Right atrium auricular region (tissue), 2 donors: ENCODE measurements around the gene TLK2. TPM values are rescaled to one million over a fixed set of nuclear protein-coding genes. Genes with fewer than 3 reads are reported as not detected.

ENCODE experiments used
- DNase-seq: peaks from one replicate; pipeline ENCODE4 v3.0.0-alpha.2; 2019; ENCODE audit warnings: low spot score
- H3K27ac ChIP-seq, 2 donors: fragments of 200-600 bp; sonication (generic); 1 replicate in 1 of 2; 2 replicates in 1 of 2; pipeline ENCODE4 v1.5.1; 2016 to 2019
- H3K27me3 ChIP-seq, 2 donors: fragments of 200-600 bp; sonication (generic); one replicate each; pipeline versions ENCODE4 v1.5.1 to v1.6.0; 2017 to 2019
- H3K36me3 ChIP-seq: fragments of 200-600 bp; sonication (generic); one replicate; pipeline ENCODE4 v1.5.1; 2016
- H3K4me1 ChIP-seq, 2 donors: fragments of 200-600 bp; sonication (generic); one replicate each; pipeline versions ENCODE4 v1.5.1 to v1.6.0; 2017 to 2019
- H3K4me3 ChIP-seq, 2 donors: fragments of 200-600 bp; sonication (generic); 1 replicate in 1 of 2; 2 replicates in 1 of 2; pipeline ENCODE4 v1.5.1; 2017 to 2019; ENCODE audit warnings: mild to moderate bottlenecking in 1 of 2, moderate library complexity in 1 of 2
- H3K9me3 ChIP-seq, 2 donors: fragments of 200-600 bp; sonication (generic); one replicate each; pipeline ENCODE4 v1.5.1; 2019
- total RNA-seq, 2 donors: library from RNA; depleted of rRNA; stranded (reverse); fragments of >200 nt; gene quantifications; one replicate each; pipeline ENCODE4 v1.1.0, GENCODE V29; 2016
- TF ChIP-seq, protein P1 (sequence below), 2 donors: fragments of 200-600 bp; sonication (generic); IDR thresholded peaks; one replicate each; pipeline ENCODE4 v1.5.1; 2019; ENCODE audit warnings: antibody characterized with exemption in 2 of 2

TLK2 gene
- total RNA-seq, 2 donors from 2014 or later = 22.3 to 28.3 TPM

- Histone ChIP-seq H3K9me3 (no peaks in the 10 kb centered on the region), H3K4me3 (no peak overlapping the region), H3K36me3 (no peaks in the 10 kb centered on the region), H3K27me3 (no peaks in the 10 kb centered on the region), H3K27ac (no peak overlapping the region), H3K4me1 (peaks cover 0 to 16% of the 10 kb centered on the region in 2 donors)
- TF ChIP-seq, protein P1, sequence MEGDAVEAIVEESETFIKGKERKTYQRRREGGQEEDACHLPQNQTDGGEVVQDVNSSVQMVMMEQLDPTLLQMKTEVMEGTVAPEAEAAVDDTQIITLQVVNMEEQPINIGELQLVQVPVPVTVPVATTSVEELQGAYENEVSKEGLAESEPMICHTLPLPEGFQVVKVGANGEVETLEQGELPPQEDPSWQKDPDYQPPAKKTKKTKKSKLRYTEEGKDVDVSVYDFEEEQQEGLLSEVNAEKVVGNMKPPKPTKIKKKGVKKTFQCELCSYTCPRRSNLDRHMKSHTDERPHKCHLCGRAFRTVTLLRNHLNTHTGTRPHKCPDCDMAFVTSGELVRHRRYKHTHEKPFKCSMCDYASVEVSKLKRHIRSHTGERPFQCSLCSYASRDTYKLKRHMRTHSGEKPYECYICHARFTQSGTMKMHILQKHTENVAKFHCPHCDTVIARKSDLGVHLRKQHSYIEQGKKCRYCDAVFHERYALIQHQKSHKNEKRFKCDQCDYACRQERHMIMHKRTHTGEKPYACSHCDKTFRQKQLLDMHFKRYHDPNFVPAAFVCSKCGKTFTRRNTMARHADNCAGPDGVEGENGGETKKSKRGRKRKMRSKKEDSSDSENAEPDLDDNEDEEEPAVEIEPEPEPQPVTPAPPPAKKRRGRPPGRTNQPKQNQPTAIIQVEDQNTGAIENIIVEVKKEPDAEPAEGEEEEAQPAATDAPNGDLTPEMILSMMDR (IDR thresholded peaks at IDR 0.05) = no peak
- no peak for DNase-seq
Observed at GRCh38 chr17:62617894-62618472, 139.4 kb downstream of the TLK2 start.

- Histone ChIP-seq H3K4me1 (peaks cover 0 to 13% of the 10 kb centered on the region in 2 donors), H3K9me3 (no peaks in the 10 kb centered on the region), H3K27me3 (no peaks in the 10 kb centered on the region), H3K36me3 (no peaks in the 10 kb centered on the region), H3K27ac (no peak overlapping the region), H3K4me3 (no peak overlapping the region)
- DNase-seq = no peak
- TF ChIP-seq, protein P1 (IDR thresholded peaks at IDR 0.05) = no peak
Observed at GRCh38 chr17:62618647-62619416, 140.2 kb downstream of the TLK2 start.

DNA sequence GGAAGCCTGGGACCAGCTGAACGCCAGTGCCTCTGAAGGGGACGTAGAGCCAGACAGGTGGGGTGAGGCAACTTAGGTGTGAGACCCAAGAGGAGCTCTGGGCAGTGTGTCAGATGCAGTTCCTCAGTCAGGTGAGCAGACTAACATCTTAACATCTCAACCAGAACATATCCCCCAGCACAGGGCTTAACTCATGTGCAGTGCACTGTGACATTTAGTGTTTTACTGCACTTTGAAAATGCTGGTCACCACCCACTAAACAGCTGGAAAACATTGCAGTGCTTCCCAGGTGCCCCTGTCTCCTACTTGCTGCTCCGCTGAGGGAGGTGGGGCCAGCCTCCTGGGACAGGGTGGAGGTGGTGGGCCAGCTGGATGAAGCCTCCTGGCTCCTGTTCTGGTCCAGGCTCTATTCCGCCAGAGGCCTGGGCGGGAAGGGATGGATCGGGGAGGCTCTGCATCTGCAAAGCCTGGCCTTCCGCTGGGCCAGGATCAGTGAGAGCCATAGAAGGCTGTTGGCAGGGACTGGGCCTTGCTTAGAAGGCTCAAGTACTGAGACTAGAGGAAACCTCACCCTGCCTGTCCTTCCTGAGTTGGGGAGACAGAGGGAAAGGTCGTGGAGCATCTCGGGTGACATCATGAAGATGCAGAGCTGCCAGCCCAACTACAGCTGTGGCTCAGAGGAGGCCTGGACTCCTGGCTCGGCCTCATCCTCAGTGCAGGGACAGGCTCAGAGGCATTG, 141.0 kb downstream of the TLK2 start:
- Histone ChIP-seq H3K27ac (peak overlapping the region in 1 of 2 donors; percentile 9), H3K4me3 (no peak overlapping the region), H3K9me3 (no peaks in the 10 kb centered on the region), H3K27me3 (no peaks in the 10 kb centered on the region), H3K4me1 (peaks cover 0 to 13% of the 10 kb centered on the region in 2 donors), H3K36me3 (no peaks in the 10 kb centered on the region)
- TF ChIP-seq, protein P1 (IDR thresholded peaks at IDR 0.05) = no peak
- DNase-seq = no peak

DNA sequence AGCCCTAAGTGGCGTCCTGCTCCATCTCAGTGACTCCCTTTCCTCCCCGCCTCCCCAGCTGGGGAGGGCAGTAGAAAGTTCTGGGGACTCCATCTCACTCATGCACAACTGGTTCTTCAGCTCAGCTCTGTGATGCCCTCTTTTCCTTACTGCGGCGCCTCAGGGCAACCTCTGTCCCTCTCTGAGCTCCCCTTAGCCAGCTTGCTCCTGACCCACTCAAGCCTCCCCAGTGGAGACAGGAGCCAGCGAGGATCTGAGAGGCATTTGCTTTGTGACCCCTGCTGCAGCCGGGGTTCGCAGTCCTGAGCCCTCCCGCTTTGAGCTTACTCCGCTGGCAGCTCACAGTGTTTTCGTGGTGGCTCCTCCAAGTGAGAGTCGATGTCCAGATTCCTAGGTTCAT, 142.6 kb downstream of the TLK2 start:
- TF ChIP-seq, protein P1 (IDR thresholded peaks at IDR 0.05) = no peak
- no peaks in the 10 kb centered on the region for H3K36me3 ChIP-seq
- no peaks in the 10 kb centered on the region for H3K27me3 ChIP-seq
- H3K27ac ChIP-seq = no peak overlapping the region
- no peak overlapping the region for H3K4me3 ChIP-seq
- H3K9me3 ChIP-seq = no peaks in the 10 kb centered on the region
- no peak for DNase-seq
- peaks cover 0 to 22% of the 10 kb centered on the region in 2 donors for H3K4me1 ChIP-seq

GRCh38 chr17:62625184-62625869, 146.7 kb downstream of the TLK2 start:
- no peak for DNase-seq
- TF ChIP-seq, protein P1 (IDR thresholded peaks at IDR 0.05) = no peak
- no peaks in the 10 kb centered on the region for H3K36me3 ChIP-seq
- H3K9me3 ChIP-seq = no peaks in the 10 kb centered on the region
- no peak overlapping the region for H3K4me3 ChIP-seq
- H3K27ac ChIP-seq = no peak overlapping the region
- peaks cover 0 to 31% of the 10 kb centered on the region in 2 donors for H3K4me1 ChIP-seq
- no peaks in the 10 kb centered on the region for H3K27me3 ChIP-seq
